ENCODE results near the gene NTF4. TPM values are rescaled to one million over a fixed set of nuclear protein-coding genes. Genes with fewer than 3 reads are reported as not detected.
A peak's percentile ranks its signal among the peaks of the same experiment; 100 is the strongest.
"Not testable (repeated sequence)": the region's sequence is repeated elsewhere in the genome, so short reads cannot be mapped to it uniquely, and the experiment has no call there.

The NTF4 gene
- total RNA-seq, 1 donor from 2014 or later = not detected

DNA sequence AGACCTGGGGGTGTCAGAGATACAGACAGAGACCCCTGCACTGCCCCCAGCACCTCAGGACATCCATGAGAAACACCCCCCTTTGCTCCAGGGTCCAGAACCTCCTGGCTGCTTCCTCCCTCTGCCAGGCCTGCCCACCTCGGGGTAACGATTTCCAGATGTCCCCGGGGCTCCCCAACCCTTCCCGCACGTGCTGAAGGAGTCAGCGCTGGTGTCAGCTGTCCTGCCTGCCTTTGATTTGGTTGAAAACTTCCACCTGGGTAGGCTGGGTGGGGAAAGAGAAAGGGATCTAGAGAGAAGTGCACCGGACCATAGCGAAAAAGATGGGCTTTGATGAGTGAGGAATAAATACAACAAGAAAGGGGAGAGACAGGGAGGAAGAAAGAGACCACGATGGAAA, 5.6 kb downstream of the NTF4 start:
- peaks cover 0 to 13% (median 0%) of the 10 kb centered on the region in 3 donors for H3K27me3 ChIP-seq (ENCODE audit: control insufficient read depth in 3 of 3, insufficient read depth in 3 of 3, low read length in 3 of 3)

DNA sequence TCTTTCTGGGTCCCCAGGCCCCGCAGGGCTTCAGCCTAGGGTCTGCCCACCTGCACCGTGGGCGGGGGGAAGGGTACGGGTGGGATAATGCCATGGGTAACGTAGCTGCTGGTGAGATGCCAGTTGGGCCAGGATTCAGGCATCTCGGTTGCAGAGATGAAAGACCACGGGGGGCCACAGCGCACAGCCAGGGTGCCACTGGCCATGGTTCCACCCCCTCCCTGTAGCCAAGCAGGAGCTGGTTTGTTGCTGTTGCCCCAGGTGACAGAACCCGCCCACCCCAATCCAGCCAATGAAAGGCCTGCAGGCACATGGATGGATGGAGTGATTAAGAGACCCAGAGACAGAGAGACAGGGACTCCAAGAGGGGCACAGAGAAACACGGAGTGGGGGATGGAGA, 6.1 kb downstream of the NTF4 start:
- Histone ChIP-seq H3K36me3 (ENCODE audit: control insufficient read depth in 3 of 3, insufficient read depth in 3 of 3, low read length in 3 of 3) (no peaks in the 10 kb centered on the region), H3K9me3 (ENCODE audit: control insufficient read depth in 3 of 3, low read length in 3 of 3) (no peaks in the 10 kb centered on the region), H3K27me3 (ENCODE audit: control insufficient read depth in 3 of 3, insufficient read depth in 3 of 3, low read length in 3 of 3) (peaks cover 0 to 8% (median 0%) of the 10 kb centered on the region in 3 donors), H3K9ac (ENCODE audit: low read depth in 1 of 3, low read length in 3 of 3) (peak overlapping the region in 1 of 3 donors; percentile 16), H3K4me1 (ENCODE audit: control insufficient read depth in 3 of 3, insufficient read depth in 3 of 3, low read length in 3 of 3) (peaks cover 15 to 27% (median 20%) of the 10 kb centered on the region in 3 donors), H3K4me3 (ENCODE audit: low read length in 3 of 3) (peak overlapping the region in 1 of 3 donors; percentile 32), H3K27ac (ENCODE audit: low read depth, low read length) (no peak overlapping the region)

More for the DNA sequence above, 5.6 kb downstream of the NTF4 start:
- Histone ChIP-seq H3K4me3 (ENCODE audit: low read length in 3 of 3) (no peak overlapping the region), H3K9me3 (ENCODE audit: control insufficient read depth in 3 of 3, low read length in 3 of 3) (no peaks in the 10 kb centered on the region), H3K27ac (ENCODE audit: low read depth, low read length) (no peak overlapping the region), H3K9ac (ENCODE audit: low read depth in 1 of 3, low read length in 3 of 3) (no peak overlapping the region), H3K4me1 (ENCODE audit: control insufficient read depth in 3 of 3, insufficient read depth in 3 of 3, low read length in 3 of 3) (peaks cover 15 to 28% (median 20%) of the 10 kb centered on the region in 3 donors), H3K36me3 (ENCODE audit: control insufficient read depth in 3 of 3, insufficient read depth in 3 of 3, low read length in 3 of 3) (no peaks in the 10 kb centered on the region)

DNA sequence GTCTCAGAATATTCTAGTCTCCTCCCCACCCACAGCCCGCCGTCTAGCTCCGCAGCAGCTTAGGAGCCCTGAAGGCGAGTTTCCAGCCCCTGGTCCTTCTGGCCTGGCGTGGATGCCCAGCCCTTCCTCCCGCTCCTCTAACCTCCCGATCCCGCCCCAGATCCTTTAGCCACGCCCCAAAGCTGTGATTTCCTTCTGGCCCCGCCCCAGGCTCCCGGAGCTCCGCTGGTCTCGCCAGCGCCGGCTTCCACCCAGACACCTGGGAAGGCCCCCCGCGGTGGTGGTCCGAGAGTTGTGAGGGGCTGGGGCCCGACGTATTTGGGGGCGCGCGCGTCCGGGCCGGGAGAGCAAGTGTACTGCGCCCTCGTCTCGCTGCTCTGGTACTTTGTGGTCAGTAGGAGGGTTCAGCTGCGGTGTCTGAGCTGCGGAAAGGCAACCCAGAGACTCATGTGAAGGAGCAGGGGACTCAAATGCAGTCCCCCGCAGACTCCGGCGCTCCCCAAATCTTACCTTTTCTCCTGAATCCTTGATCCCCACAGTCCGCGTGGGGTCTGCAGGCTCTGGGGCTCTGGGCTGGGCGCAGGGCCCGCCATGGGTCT, 6.9 kb downstream of the NTF4 start, which contains the start of gene CGB7:
TSS of gene CGB7 (minus strand) at position 114 of the 599 bp plus-strand sequence. CDS start 2,374 bp downstream, outside the sequence.
- Histone ChIP-seq H3K4me3 (ENCODE audit: low read length in 3 of 3) (peak within 1 kb of the TSS; percentile 66 to 81 (median 70)), H3K9me3 (ENCODE audit: control insufficient read depth in 3 of 3, low read length in 3 of 3) (no peaks in the 10 kb centered on the region), H3K4me1 (ENCODE audit: control insufficient read depth in 3 of 3, insufficient read depth in 3 of 3, low read length in 3 of 3) (peaks cover 15 to 27% (median 20%) of the 10 kb centered on the region in 3 donors), H3K36me3 (ENCODE audit: control insufficient read depth in 3 of 3, insufficient read depth in 3 of 3, low read length in 3 of 3) (no peaks in the 10 kb centered on the region), H3K27ac (ENCODE audit: low read depth, low read length) (no peak within 1 kb of the TSS), H3K27me3 (ENCODE audit: control insufficient read depth in 3 of 3, insufficient read depth in 3 of 3, low read length in 3 of 3) (peaks cover 0 to 7% (median 0%) of the 10 kb centered on the region in 3 donors), H3K9ac (ENCODE audit: low read depth in 1 of 3, low read length in 3 of 3) (peak within 1 kb of the TSS; percentile 70 to 87 (median 77))

DNA sequence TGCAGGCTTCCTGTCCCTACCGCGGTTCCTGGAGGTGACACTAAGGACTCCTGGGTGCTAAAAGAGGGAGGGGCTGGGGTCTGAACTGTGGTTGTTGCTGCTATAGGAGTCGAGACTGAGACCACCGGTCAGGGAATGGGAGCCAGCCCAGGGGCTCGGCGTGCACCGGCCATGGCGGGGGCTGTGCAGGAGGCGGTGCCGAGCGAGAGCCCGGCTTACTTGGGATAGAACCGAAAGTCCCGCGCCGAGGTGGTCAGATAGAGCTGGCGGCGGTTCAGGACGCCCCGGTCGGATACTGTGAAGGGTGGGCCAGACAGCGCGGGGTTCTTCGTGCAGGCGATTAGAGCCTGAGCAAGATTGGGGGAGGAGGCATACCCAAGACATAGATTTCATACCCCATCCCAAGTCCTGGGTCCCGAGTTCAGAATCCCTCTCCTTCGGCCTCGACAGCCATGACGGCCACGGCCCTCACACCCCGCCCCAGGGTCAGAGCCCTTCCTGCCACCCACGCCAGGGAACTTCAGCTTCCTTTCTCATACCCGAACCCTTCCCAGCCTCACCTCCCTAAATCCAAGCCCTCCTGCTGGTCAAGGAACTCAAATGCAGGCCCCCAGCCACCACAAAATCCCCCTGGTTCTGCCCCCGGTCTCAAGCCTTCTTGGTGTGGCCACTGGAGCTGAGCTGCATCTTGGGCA, 7.6 kb downstream of the NTF4 start:
- peak overlapping the region; percentile 70 to 87 (median 77) for H3K9ac ChIP-seq (ENCODE audit: low read depth in 1 of 3, low read length in 3 of 3)
- H3K4me1 ChIP-seq (ENCODE audit: control insufficient read depth in 3 of 3, insufficient read depth in 3 of 3, low read length in 3 of 3) = peaks cover 15 to 27% (median 20%) of the 10 kb centered on the region in 3 donors
- not testable (repeated sequence) for H3K27ac ChIP-seq (ENCODE audit: low read depth, low read length); H3K36me3 ChIP-seq (ENCODE audit: control insufficient read depth in 3 of 3, insufficient read depth in 3 of 3, low read length in 3 of 3); H3K27me3 ChIP-seq (ENCODE audit: control insufficient read depth in 3 of 3, insufficient read depth in 3 of 3, low read length in 3 of 3); H3K9me3 ChIP-seq (ENCODE audit: control insufficient read depth in 3 of 3, low read length in 3 of 3)
- peak overlapping the region; percentile 66 to 81 (median 70) for H3K4me3 ChIP-seq (ENCODE audit: low read length in 3 of 3)

DNA sequence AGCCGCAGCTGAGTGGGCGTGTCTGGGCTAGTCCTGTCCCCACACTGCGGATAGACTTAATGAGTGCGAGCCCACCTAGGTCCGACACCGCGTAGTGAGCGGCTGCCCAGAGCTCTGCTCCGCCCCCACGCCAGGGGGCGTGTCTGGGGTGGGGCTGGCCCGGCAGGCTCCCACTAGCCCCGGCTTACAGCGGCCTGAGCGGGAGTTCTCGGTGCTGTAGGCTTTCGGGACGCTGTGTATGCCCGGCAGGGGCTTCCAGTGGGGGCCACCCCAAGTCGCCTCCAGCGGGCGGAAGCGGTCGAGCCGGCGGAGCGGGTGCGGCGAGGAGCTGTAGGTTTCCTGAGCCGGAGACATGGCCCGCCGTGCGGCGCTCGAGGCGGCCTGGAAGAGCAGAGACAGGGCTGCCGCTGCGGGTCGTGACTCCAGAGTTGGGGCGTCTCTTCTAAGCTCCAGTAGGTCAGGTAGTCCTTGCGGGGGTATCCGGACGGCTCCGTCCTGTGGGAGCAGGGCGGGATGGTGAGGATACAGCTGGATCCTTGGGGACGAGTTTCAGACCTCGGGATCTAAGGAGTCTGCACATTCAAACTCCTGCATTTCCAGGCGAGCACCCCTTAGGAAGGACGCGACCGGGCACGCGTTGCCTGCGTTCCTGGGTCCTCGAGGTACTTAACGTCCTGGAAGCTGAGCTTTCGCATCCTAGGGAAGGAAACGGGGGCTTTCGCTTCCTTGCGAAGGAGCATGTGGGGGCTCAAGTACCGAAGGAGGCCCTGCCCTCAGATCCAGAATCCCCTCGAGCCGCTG, 8.3 kb downstream of the NTF4 start:
- Histone ChIP-seq H3K36me3 (ENCODE audit: control insufficient read depth in 3 of 3, insufficient read depth in 3 of 3, low read length in 3 of 3) (no peaks in the 10 kb centered on the region), H3K4me1 (ENCODE audit: control insufficient read depth in 3 of 3, insufficient read depth in 3 of 3, low read length in 3 of 3) (peaks cover 15 to 27% (median 20%) of the 10 kb centered on the region in 3 donors), H3K27me3 (ENCODE audit: control insufficient read depth in 3 of 3, insufficient read depth in 3 of 3, low read length in 3 of 3) (peaks cover 0 to 5% (median 0%) of the 10 kb centered on the region in 3 donors), H3K9me3 (ENCODE audit: control insufficient read depth in 3 of 3, low read length in 3 of 3) (no peaks in the 10 kb centered on the region), H3K4me3 (ENCODE audit: low read length in 3 of 3) (peak overlapping the region; percentile 66 to 81 (median 70)), H3K27ac (ENCODE audit: low read depth, low read length) (no peak overlapping the region), H3K9ac (ENCODE audit: low read depth in 1 of 3, low read length in 3 of 3) (peak overlapping the region; percentile 70 to 87 (median 77))

DNA sequence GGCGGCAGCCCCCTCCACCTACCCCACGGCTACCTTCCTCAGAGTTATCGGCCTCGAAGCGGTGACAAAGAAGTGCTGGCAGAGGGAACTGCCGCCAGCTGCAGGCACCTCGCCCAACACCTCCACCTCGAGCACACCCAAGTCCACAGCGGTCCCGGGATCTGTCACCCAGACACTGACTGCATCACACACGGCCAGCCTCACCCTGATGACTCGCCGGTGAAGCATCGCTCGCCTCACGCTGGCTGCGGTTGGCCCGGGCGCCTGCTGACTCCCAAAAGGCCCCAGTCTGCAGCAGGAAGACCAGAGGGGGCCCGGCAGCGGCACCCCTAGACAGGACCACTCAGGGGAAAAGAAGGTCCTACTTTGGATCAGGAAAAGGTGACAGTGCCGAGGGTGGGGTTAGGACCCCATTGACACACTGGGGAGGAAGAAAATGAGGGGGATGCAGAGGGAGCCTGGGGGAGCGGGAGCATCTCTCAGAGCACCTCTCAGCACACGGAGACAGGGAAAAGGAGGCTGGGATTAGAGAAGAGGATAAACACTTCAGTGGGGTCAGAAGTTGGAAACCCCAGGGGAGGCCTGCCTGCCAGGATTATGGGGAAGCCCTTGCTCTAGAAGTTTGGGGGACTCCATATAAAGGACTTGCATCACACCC, 14.1 kb downstream of the NTF4 start:
- not testable (repeated sequence) for H3K9ac ChIP-seq (ENCODE audit: low read depth in 1 of 3, low read length in 3 of 3); H3K27ac ChIP-seq (ENCODE audit: low read depth, low read length); H3K4me3 ChIP-seq (ENCODE audit: low read length in 3 of 3); H3K4me1 ChIP-seq (ENCODE audit: control insufficient read depth in 3 of 3, insufficient read depth in 3 of 3, low read length in 3 of 3); H3K36me3 ChIP-seq (ENCODE audit: control insufficient read depth in 3 of 3, insufficient read depth in 3 of 3, low read length in 3 of 3); H3K9me3 ChIP-seq (ENCODE audit: control insufficient read depth in 3 of 3, low read length in 3 of 3); H3K27me3 ChIP-seq (ENCODE audit: control insufficient read depth in 3 of 3, insufficient read depth in 3 of 3, low read length in 3 of 3)

DNA sequence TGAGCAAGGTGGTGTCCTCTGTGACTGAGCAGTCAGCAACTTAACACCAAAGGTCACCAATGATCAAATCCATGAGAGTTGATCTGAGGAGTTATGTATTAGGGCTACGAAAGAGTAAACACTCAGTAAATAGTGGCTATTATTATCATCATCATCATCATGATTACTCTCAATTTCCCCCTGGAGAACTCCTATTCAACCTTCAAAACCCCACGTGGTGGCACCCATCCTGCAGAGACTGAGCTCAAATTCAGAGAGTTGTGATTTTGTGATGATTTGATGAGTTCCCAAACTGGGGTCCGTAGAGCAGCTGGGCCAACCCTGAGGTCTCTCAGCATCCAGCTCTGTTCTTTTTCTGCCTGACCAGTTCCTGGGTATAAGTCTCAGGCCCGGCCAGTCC, 14.8 kb downstream of the NTF4 start:
- not testable (repeated sequence) for H3K27ac ChIP-seq (ENCODE audit: low read depth, low read length); H3K9ac ChIP-seq (ENCODE audit: low read depth in 1 of 3, low read length in 3 of 3); H3K4me3 ChIP-seq (ENCODE audit: low read length in 3 of 3); H3K9me3 ChIP-seq (ENCODE audit: control insufficient read depth in 3 of 3, low read length in 3 of 3); H3K36me3 ChIP-seq (ENCODE audit: control insufficient read depth in 3 of 3, insufficient read depth in 3 of 3, low read length in 3 of 3); H3K27me3 ChIP-seq (ENCODE audit: control insufficient read depth in 3 of 3, insufficient read depth in 3 of 3, low read length in 3 of 3); H3K4me1 ChIP-seq (ENCODE audit: control insufficient read depth in 3 of 3, insufficient read depth in 3 of 3, low read length in 3 of 3)

DNA sequence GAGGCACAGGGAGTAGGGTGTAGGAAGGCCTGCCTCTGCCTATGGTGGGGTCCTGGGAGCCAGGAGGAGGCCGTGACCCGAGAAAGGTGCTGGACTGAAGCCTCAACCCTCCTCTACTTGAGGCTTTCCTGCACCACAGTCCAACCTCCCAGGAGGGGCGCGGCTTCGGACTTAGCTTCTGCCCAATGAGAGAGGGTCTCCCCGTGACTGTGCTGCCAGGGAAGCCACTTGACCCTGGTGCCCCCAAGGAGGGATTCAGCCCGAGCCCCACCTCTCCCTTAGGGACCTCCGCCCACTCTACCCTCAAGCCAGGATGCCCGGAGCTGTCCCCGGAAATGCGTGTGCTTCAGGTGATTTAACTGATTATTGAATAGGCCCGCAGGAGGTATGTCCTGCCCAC, 15.6 kb downstream of the NTF4 start, which contains the start of gene CGB8:
TSS of gene CGB8 (minus strand) at position 101 of the 400 bp plus-strand sequence. CDS start 372 bp downstream, outside the sequence.
- H3K9me3 ChIP-seq (ENCODE audit: control insufficient read depth in 3 of 3, low read length in 3 of 3); H3K9ac ChIP-seq (ENCODE audit: low read depth in 1 of 3, low read length in 3 of 3); H3K27me3 ChIP-seq (ENCODE audit: control insufficient read depth in 3 of 3, insufficient read depth in 3 of 3, low read length in 3 of 3); H3K36me3 ChIP-seq (ENCODE audit: control insufficient read depth in 3 of 3, insufficient read depth in 3 of 3, low read length in 3 of 3); H3K4me1 ChIP-seq (ENCODE audit: control insufficient read depth in 3 of 3, insufficient read depth in 3 of 3, low read length in 3 of 3); H3K4me3 ChIP-seq (ENCODE audit: low read length in 3 of 3); H3K27ac ChIP-seq (ENCODE audit: low read depth, low read length): not testable (repeated sequence)

DNA sequence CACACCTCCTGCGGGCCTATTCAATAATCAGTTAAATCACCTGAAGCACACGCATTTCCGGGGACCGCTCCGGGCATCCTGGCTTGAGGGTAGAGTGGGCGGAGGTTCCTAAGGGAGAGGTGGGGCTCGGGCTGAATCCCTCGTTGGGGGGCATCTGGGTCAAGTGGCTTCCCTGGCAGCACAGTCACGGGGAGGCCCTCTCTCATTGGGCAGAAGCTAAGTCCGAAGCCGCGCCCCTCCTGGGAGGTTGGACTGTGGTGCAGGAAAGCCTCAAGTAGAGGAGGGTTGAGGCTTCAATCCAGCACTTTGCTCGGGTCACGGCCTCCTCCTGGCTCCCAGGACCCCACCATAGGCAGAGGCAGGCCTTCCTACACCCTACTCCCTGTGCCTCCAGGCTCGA, 21.1 kb downstream of the NTF4 start, which contains the start of gene CGB5:
TSS of gene CGB5 (plus strand) at position 301 of the 400 bp plus-strand sequence. CDS start 362 bp downstream, outside the sequence.
- H3K27ac ChIP-seq (ENCODE audit: low read depth, low read length); H3K9me3 ChIP-seq (ENCODE audit: control insufficient read depth in 3 of 3, low read length in 3 of 3); H3K4me1 ChIP-seq (ENCODE audit: control insufficient read depth in 3 of 3, insufficient read depth in 3 of 3, low read length in 3 of 3): not testable (repeated sequence)

More for the DNA sequence above, 21.1 kb downstream of the NTF4 start, which contains the start of gene CGB5:
- not testable (repeated sequence) for H3K9ac ChIP-seq (ENCODE audit: low read depth in 1 of 3, low read length in 3 of 3); H3K4me3 ChIP-seq (ENCODE audit: low read length in 3 of 3); H3K36me3 ChIP-seq (ENCODE audit: control insufficient read depth in 3 of 3, insufficient read depth in 3 of 3, low read length in 3 of 3); H3K27me3 ChIP-seq (ENCODE audit: control insufficient read depth in 3 of 3, insufficient read depth in 3 of 3, low read length in 3 of 3)
